EL (cell line): ENCODE data around the gene LGALS7.
"Not testable (repeated sequence)": the region's sequence is repeated elsewhere in the genome, so short reads cannot be mapped to it uniquely, and the experiment has no call there.

Experiments used
- DNase-seq: peaks from one replicate; pipeline ENCODE4 v3.0.0-alpha.2; 2016

The LGALS7 gene

GRCh38 chr19:38799104-38799503 lies 25.8 kb upstream of the LGALS7 start:
- DNase-seq, result no peak

DNA sequence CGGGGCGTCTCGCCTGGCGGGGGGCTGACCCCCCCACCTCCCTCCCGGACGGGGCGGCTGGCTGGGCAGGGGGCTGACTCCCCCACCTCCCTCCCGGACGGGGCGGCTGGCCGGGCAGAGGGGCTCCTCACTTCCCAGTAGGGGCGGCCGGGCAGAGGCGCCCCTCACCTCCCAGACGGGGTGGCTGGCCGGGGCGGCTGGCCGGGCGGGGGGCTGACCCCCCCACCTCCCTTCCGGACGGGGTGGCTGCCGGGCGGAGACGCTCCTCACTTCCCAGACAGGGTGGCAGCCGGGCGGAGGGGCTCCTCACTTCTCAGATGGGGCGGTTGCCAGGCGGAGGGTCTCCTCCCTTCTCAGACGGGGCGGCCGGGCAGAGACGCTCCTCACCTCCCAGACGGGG lies 24.5 kb upstream of the LGALS7 start:
- DNase-seq, result not testable (repeated sequence)

DNA sequence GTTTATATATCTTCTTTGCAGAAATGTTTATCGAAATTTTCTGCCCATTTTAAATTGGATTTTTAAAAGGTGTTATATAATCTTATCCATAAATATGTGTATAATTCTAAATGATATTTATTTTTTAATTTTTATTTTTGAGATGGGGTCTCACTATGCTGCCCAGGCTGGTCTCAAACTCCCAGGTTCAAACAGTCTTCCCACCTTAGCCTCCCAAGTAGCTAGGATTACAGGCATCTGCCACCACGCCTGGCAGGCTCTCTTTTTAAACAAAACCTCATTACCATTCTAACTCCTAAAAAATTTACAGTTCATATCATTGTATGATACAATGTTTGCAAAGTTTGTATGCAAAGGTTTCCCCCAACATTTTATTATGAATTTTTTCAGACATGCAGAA lies 22.8 kb upstream of the LGALS7 start:
- no peak for DNase-seq

- no peak for DNase-seq
Observed at GRCh38 chr19:38795549-38795948, 22.2 kb upstream of the LGALS7 start.

GRCh38 chr19:38793671-38794070 lies 20.4 kb upstream of the LGALS7 start:
- DNase-seq, result no peak

- DNase-seq, result peak; percentile 60
Observed at GRCh38 chr19:38793177-38793576, 19.9 kb upstream of the LGALS7 start.

DNA sequence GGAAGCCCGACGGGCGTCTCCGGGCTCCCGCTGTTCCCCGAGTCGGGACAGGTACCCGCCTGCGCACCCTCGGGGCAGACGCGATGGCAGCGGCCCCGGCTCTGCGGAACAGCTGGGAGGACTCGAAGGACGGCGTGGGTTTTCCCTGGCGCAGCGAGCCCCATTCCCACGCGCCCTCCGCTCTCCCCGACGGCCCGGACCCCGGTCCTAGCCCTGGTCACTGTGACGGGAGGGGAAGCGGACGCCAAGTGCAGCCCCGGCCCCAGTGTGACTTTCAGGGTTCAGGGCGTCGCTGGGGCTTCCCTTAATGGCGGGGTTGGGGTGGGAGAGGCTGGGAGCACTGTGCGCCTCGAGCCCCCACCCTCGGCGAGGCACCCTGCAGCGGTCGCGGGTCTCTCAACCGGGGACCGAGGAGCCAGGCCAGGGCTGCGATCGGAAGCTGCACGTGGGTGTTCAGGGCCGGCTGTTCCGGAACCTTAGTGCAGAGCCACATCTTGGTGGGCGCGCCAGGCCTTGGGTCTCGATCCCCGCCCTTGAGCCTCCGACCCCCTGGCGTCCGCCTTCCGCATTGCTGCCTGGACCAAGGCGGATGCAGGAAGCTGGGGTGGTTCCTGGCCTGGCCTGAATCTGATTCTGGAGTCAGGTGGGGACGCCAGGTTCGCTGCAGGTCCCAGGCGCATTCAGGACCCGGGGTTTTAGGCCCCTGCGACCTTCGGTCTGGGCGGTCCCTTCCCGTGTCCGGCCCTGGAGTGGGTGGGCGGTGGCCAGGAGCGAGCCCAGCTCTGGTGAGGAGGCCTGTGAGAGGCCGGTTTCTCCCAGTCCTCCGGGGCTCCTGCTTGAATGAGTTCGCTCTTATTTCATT lies 19.2 kb upstream of the LGALS7 start:
- no peak for DNase-seq

- not testable (repeated sequence) for DNase-seq
Observed at GRCh38 chr19:38791451-38792064, 18.2 kb upstream of the LGALS7 start.

DNA sequence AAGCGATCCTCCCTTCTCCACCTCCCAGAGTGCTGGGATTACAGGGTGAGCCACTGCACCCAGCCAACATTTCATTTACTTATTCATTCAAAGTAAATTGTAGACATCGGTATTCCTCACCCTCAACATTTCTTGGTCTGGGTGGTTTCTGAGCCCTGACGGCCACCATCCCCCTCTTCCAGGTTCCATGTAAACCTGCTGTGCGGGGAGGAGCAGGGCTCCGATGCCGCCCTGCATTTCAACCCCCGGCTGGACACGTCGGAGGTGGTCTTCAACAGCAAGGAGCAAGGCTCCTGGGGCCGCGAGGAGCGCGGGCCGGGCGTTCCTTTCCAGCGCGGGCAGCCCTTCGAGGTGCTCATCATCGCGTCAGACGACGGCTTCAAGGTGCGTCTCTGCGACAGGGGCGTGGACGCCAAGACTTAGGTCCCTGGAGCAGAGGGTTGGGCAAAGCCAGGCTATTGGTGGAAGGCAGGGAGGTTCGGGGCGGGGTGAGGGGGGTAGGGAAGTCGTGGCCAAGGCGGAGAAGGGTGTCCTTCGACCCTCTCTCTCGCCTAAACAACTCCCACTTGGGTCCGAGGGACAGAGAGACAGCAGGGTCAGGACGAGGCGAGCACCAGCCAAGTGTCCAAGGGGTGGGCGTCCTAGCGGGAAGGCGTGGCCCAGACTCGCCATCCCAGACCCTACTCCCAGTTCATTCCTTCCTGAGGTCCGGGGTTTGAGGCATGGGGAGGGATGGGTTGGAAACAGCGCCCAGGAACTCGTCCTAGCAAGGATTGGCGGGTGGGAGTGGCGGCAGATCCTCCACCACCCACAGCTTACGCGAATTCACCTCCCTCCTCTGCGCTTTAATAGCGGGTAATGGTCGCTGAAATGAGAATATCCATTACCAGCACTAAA lies 17.4 kb upstream of the LGALS7 start:
- not testable (repeated sequence) for DNase-seq

DNA sequence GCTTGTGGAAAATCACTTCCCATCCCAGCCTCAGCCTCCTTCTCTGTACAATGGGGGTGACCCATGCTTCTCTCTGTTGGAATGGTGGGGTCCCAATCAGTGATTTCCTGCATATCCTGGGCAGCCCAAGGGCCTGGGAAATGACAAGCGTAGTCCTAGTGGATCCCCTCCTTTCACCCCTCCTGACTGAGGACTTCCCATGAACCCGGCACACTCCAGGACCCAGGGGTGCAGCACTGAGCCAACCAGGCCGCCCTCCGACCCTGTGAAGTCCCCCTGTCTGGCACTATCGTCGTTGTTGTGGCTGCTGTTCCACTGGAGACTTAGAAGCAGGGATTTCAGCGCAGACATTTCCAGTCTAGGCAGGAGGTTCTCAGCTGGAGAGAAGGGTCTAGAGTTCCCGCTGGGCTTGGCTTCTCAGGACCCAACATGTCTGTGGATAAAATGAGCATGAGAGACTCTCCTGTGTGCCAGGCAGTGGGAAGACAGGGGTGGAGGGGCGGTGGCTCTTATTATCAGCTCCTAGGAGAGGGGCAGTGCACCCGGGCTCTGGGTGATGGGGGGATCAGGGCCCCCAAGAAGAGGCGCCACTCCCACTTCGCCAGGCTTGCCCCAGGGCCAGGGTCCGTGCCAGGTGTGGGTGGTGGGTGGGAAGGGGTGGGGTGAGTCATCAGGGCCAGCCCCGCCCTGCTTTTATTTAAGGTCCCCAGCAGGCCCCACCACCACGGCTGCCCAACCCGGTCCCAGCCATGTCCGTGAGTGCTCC lies 15.3 kb upstream of the LGALS7 start, which contains the start of gene LGALS7B:
TSS of gene LGALS7B (plus strand) at position 723 of the 766 bp plus-strand sequence. CDS start at position 750, 27 bp downstream.
- DNase-seq, result no peak

DNA sequence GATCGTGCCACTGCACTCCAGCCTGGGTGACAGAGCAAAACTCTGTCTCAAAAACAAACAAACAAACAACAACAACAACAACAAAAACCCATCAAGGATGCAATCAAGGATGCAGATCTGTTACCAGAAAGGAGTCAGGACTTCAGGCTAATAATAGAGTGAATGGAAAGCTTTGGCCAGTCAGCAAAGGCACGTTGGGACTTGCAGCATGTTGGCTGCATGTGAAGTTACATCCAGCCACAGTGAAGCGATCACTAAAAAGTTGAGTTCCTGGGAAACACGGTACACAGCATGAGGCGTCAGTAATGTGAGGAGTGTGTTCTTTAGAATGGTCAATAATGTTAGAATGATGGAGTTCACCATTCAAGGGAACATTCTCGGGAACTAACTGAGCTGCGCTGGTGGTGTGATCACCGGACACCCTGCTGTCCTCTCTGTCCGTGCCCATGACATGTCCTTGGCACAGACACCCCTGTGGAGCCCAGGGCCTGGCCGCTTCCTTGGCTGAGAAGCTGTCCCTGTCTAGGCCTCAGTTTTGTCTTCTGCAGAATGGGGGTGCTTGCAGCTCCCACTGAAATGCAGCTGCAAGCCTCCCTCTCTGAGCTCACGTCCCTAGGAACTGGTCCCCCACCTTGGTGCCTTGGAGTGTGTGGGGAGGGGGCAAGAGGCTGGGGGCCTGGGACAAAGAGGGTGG lies 13.4 kb upstream of the LGALS7 start:
- DNase-seq, result no peak

DNA sequence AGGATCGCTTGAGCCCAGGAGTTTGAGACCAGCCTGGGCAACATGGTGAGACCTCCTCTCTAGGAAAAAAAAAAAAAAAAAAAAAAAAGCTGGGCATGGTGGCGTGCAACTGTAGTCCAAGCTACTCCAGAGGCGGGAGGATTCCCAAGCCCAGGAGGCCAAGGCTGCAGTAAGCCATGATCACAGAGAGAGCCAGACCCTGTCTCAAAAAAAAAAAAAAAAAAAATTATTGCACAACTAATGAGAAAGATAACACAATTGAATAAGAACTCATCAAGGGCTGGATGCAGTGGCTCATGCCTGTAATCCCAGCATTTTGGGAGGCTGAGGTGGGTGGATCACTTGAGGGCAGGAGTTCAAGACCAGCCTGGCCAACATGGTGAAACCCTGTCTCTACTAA lies 12.7 kb upstream of the LGALS7 start:
- not testable (repeated sequence) for DNase-seq

DNA sequence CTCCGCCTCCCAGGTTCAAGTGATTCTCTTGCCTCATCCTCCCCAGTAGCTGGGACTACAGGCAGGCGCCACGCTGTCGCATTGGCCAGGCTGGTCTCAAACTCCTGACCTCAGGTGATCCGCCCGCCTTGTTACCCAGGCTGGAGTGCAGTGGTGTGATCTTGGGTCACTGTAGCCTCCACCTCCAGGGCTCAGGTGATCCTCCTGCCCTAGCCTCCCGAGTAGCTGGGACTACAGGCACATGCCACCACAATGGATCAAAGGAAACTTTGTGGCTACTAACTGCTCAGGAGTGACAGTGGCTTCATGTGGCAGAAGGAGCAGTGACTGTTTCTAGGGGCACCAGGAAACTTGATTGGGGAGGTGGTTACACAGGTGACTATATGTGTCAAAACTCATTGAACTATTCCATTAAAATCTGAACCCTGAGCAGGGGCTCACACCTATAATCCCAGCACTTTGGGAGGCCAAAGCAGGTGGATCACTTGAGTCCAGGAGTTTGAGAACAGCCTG lies 11.9 kb upstream of the LGALS7 start:
- DNase-seq, result no peak

DNA sequence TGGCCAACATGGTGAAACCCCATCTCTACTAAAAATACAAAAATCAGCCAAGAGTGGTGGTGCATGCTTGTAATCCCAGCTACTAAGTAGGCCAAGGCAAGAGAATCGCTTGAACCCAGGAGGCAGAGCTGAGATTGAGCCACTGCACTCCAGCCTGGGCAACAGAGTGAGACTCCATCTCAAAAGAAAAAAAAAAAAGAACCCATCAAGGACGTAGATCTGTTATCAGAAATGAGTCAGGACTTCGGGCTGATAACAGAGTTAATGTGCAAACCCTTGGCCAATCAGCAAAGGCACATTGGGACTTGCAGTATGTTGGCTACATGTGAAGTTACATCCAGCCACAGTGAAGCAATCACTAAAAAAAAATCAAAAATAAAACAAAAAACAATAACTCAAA lies 10.9 kb upstream of the LGALS7 start:
- DNase-seq, result no peak

DNA sequence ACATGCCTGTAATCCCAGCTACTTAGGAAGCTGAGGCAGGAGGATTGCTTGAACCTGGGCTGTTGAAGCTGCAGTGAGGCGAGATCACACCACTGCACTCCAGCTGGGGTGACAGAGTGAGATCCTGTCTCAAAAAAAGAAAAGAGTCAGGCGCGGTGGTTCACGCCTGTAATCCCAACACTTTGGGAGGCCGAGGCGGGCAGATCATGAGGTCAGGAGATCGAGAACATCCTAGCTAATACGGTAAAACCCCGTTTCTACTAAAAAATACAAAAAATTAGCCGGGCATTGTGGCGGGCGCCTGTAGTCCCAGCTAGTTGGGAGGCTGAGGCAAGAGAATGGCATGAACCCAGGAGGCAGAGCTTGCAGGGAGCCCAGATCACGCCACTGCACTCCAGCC lies 8.9 kb upstream of the LGALS7 start:
- DNase-seq, result not testable (repeated sequence)

- DNase-seq, result no peak
Observed at GRCh38 chr19:38781058-38781457, 7.7 kb upstream of the LGALS7 start.

- no peak for DNase-seq
Observed at GRCh38 chr19:38780443-38780842, 7.1 kb upstream of the LGALS7 start.

DNA sequence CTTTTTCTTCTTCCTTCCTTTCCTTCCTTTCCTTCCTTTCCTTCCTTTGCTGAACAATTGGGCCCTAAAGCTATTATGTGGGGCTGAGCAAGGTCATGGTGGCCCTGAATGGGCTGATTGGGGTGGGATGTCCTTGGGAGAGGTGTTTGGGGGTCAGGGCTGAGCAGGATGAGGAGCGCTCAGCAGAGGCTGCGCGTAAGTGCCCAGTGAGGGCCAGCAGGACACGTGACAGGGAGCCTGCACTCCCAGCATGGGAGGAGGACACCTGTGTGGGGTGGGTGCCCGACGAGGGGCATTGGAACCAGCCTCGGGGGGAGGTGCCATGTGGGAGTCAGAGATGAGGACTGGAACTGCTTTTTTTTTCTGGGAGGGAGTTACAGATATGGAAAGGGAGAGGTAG lies 5.4 kb upstream of the LGALS7 start:
- no peak for DNase-seq

DNA sequence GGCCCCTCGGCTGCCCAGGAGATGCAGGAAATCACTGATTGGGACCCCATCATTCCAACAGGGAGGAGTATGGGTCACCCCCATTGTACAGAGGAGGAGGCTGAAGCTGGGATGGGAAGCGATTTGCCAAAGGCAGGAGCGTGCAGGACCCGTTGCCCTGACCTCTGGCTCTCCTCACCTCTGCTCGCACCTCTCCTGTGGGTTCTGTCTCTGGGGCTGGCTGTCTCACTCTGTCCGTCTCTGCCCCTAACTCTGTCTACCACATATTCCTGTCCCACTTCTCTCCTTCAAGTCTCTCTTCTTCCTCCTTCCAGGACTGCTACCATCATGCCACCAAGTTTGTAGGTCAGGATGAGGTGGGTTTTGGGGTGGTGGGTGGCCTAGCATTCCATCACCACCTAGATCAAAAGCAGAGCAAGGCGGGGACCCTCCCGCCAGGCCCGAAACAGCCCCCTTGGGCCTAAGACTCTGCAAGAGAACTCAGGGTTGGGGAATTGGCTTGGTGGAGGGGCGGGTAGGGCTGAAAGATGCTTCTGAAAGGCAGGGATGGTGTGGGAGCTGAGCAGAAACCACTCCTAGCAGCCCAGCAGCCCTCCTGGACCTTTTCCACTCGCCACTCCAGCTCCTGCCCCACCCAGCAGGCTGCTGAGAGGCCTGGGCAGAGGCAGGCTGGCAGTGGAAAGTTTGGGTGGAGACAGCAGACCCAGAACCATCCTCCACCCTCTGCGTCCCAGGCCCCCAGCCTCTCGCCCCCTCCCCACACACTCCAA lies 1.0 kb upstream of the LGALS7 start:
- no peak for DNase-seq

- DNase-seq, result not testable (repeated sequence)
Observed at GRCh38 chr19:38771569-38771968, 1.7 kb downstream of the LGALS7 start.

GRCh38 chr19:38770949-38771275 lies 2.4 kb downstream of the LGALS7 start:
- DNase-seq, result not testable (repeated sequence)
